ENCODE data around the gene GPR157.
"Not testable (repeated sequence)": the region's sequence is repeated elsewhere in the genome, so short reads cannot be mapped to it uniquely, and the experiment has no call there.

Gene GPR157, protein sequence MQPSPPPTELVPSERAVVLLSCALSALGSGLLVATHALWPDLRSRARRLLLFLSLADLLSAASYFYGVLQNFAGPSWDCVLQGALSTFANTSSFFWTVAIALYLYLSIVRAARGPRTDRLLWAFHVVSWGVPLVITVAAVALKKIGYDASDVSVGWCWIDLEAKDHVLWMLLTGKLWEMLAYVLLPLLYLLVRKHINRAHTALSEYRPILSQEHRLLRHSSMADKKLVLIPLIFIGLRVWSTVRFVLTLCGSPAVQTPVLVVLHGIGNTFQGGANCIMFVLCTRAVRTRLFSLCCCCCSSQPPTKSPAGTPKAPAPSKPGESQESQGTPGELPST

DNA sequence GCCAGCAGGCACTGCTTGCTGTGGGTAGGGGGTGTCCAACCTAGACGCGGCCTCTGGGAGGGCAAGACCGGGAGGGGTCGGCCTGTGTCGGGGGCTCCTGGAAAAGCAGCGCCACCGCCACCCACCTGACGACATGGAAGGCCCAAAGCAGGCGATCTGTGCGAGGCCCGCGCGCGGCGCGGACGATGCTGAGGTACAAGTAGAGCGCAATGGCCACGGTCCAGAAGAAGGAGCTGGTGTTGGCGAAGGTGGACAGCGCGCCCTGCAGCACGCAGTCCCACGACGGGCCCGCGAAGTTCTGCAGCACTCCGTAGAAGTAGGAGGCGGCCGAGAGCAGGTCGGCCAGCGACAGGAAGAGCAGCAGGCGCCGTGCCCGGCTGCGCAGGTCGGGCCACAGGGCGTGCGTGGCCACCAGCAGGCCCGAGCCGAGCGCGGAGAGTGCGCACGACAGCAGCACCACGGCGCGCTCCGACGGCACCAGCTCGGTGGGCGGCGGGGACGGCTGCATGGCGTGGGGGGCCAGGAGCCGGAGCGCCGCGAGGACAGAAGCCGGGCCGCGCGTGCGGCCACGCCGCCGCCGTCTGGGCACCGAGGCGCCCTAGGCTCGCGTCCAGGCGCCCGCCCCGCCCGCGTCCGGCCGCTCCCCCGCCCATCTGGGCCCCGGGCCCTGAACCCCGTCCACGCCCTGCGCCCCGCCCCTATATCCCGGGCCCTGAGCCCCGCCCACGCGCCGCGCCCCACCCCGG is at the start of gene GPR157:
Gene GPR157, minus strand, starts transcription at position 583 of the 746 bp plus-strand sequence. Its CDS starts 75 bp downstream, at position 508.
- DNase-seq = peak; percentile 77 to 84

DNA sequence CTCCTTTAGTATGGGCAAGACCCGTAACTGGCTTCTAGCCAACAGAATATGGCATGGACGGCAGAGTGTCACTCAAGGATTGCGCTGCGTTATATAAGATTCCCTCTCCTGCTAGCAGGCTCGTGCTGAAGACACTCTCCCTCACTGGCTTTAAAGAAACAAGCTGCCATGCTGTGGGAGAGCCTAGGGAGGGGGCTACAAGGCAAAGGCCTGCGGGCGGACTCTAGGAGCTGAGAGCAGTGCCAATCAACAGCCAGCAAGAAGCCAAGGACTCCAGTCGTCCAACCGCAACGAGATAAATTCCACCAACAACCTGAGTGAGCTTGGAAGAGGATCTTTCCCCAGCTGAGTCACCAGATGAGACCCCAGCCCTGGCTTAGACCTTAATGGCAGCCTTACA is 45.9 kb upstream of the GPR157 start:
- no peak for DNase-seq

DNA sequence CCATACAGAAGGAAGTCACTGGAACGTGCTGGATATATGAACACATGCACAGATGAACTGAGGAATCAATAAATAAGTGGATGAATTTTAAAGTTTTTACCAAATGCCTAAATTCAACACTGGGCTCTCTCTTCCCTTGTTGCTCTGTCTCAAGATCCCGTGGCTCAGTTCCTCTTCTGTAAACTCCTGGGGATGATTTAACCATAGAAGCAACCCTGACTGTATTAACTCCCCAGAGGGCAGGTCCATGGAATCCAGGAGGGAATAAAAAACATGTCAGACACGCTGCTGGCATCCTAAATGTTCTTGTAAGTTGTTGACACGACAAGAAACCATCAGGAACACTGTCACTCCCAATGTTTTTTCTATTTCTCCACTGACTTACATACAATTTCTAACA is 45.3 kb upstream of the GPR157 start:
- no peak for DNase-seq

DNA sequence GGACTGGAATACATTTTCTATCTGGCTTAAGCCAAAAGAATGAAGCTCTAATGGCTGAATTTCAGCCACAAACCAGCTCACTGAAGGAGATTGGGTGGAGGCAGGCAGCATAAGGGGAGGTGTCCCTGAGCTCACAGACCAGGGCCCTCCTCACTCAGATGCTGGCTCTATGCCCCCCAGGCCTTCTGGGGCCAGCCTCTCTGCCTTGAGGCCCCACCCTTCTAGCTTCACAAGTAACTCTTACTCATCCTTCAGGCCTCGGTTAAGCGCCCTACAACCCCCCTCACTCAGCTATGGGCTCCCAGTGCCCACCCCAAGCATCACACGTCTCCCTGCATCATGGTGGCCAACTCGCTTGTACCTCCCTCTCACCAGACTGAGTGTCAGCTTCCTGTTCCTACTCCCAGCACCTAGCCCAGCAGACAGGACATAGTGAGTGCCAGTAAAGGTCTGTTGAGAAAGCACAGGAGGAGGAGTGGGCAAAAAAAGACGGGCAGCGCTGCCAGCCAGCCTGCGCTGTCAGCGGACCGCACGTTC is 40.8 kb upstream of the GPR157 start:
- no peak for DNase-seq

DNA sequence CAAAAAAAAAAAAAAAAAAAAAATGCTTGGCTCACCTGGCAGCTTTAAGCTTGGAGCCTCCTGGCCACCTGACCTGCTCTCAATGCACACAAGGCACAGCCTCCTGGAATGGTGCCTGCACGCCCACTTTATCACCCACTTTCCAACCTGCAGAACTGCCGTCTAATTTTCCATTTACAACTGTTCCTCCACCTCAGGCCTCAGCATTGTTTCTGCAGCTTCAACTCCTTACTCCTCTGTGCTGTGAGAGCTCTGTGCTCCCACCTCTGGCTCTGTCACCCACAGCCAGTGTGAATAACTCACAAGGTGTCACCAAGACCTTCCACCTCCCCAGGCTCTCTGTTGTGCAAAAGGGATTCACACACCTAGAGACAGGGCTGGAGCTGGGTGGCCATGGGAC is 38.7 kb upstream of the GPR157 start:
- no peak for DNase-seq

DNA sequence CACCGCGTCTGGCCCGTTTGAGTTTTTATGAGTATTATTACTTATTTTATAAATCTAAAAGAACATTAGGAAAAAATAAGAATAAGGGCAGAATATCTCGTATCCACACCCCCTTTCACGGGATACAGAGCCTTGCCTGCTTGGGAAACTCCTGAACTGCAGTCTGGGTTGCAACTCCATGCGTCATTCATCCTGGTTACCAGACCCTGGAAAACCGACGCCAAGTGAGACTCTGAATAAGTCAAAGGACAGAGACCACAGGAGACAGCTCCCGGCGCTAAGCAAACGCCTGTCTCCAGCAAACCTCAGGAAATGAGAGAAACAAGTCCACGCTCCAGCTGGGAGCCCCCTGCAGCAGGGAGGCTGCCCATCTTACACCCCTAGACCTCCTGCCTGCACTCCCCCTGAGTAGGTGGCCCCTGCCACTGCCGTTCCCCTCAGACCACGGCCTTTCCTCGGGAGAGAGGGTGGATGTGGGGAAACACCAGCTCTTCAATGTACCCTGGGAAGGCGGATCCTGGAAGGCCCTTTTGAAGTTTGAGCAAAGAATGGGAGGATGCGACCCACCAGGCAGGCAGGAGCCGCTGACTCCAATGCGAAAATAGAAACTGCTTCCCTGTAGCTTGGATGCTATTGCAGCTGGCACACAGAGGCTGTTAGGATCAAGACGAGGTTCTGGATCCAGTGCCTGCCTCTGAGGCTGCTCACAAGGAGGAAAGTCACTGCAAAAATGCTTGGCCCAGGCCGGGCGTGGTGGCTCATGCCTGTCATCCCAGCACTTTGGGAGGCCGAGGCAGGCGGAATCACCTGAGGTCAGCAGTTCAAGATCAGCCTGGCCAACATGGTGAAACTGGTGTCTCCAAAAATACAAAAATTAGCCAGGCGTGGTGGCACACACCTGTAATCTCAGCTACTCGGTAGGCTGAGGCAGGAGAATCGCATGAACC is 37.7 kb upstream of the GPR157 start:
- no peak for DNase-seq

DNA sequence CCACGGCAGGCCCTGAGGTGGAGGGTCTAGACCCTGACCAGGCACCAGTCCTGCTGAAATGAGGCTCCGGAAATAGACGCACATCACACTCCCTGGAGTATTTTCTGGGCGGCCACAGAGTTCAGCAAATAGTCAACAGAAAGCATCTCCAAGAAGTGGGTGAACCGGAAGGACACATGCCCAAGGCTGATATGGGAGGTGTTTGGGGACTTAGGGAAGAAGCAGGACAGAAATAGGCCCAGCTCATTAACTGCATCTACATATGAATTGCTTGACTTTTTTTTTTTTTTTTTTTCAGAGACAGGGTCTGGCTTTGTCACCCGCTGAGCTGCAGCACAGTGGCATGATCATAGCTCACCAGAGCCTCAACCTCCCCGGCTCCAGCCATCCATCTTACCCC is 36.5 kb upstream of the GPR157 start:
- DNase-seq = no peak

DNA sequence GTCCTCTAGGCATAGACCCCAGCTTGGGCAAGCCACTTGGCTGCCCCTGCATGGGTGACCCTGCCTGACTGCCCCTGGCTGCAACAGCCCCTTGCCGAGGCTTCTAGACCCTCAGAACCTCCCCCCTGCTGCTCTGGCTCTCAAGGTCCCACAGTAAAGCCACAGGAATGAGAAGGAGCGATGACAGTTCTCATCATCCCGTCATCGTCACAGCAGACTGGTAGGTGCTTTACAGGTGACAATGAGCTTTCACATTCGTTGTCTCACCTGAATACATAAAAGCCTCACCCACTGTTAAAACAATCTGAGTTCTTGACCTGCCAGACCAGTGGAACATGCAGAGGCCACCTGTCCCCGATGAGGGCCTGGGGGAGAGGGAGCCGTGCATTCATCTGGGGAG is 36.0 kb upstream of the GPR157 start:
- DNase-seq = no peak

DNA sequence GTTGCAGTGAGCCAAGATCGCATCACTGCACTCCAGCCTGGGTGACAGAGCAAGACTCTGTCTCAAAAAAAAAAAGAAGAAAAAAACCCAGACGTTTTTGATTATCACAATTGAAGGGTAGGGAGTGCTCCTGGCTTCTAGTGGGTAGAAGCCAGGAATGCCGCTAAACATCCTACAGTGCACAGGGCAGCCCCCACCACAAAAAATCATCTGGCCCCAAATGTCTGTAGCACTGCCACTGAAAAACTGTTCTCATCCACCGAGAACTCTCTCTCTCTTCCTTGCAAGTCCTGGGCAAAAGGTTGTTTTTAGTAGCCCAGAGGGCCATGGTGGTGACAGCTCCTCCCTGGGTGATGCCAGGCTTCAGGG is 35.6 kb upstream of the GPR157 start:
- DNase-seq = no peak

DNA sequence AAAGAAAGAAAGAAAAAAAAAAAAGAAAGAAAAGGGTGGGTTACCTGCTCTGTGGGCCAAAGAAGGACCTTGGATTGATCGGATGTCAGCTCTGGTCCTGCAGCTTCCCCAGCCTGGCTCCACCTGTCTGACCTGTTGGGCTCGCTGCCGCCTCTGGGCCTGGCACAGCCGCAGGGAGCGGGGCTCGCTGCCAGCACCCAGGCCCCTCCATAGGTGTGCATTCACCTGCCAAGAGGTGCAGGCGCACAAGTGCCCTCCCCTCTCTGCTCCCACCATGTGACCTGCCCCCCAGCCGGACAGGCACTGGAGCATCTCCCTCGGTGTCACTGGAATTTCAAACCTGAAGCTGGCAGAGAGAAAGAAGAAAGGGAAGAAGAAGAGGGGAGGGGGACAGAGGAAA is 33.1 kb upstream of the GPR157 start:
- no peak for DNase-seq

DNA sequence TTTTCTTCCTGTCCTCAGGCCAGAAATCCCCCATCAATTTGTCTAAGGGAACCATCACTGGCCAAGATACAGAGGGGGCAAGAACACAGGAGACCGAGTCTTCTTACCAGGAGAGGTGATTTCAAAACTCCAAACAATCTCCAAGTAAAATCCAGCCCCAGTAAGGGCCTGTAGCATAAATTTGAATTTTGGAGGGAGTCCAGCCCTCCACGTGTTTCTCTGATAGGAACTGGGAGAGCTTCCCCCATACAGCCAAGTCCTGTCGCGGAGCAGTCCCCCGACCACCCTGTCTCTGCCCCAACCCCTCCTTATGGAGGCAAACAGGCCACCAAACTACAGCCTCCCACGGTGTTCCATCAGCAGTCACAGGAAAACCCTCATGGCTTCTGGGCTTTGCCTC is 32.4 kb upstream of the GPR157 start:
- DNase-seq = no peak

DNA sequence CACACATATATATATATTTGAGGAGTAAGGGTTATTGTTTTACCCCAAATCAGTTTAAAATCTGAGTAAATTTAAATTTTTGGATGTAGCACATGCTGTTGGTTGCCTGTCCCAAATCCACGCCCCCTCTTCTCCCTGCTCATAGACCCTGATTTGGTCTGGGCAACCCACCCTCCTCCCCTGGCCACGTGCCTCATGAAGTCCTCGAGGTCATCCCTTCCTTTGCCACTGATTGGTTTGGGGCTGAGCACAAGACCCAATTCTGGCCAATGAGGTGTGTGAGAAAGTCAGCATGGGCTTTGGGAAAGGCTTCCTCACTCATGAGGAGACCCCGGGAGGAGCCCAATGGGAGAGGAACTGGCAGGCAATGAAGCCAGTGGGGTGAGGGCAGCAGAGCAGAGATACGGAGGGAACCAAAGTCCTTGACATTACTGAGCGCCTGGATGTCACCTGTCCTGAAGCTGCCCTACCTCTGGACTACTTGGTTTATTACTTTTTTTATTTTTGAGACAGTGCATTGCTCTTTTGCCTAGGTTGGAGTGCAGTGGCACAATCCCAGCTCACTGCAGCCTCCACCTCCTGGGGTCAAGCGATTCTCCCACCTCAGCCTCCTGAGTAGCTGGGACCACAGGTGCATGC is 31.3 kb upstream of the GPR157 start:
- DNase-seq = no peak

DNA sequence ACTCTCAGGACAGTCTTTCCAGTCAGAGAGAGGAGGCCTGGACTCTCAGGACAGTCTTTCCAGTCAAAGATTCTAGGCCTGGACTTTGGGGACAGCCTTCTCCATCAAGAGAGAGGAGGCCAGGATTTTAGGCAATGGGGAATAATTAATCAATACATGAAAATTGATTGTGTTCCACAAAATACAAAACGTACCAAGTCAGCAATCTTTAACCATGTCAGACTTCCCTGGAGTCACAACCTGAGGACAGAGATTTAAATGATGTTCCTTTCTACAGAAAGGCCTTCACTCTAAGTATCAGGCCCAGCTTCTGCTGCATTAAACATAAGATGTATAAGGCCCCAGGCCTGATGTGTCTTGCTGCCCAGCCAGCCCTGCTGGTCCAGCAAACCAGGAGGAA is 27.0 kb upstream of the GPR157 start:
- DNase-seq = no peak

DNA sequence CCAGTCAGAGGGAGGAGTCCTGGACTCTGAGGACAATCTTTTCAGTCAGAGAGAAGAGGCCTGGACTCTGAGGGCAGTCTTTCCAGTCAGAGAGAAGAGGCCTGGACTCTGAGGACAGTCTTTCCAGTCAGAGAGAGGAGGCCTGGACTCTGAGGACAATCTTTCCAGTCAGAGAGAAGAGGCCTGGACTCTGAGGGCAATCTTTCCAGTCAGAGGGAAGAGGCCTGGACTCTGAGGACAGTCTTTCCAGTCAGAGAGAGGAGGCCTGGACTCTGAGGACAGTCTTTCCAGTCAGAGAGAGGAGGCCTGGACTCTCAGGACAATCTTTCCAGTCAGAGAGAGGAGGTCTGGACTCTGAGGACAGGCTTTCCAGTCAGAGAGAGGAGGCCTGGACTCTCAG is 26.5 kb upstream of the GPR157 start:
- DNase-seq = not testable (repeated sequence)

DNA sequence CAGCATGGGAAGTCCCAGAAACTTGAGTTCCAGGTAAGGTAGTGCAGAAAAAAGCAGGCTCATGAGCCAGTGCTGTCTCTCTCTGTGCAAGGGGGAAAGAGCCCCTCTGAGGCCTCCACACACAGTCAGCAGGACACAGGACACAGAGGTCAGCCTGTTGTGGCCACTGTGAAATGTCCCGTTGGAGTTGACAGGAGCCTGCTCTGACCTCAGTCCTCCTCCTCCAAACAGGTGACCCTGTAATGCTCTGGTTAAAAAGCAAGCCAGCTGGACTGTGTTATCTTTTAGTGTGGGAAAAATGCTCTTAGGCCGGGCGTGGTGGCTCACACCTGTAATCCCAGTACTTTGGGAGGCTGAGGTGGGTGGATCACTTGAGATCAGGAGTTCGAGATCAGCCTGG is 24.2 kb upstream of the GPR157 start:
- no peak for DNase-seq

DNA sequence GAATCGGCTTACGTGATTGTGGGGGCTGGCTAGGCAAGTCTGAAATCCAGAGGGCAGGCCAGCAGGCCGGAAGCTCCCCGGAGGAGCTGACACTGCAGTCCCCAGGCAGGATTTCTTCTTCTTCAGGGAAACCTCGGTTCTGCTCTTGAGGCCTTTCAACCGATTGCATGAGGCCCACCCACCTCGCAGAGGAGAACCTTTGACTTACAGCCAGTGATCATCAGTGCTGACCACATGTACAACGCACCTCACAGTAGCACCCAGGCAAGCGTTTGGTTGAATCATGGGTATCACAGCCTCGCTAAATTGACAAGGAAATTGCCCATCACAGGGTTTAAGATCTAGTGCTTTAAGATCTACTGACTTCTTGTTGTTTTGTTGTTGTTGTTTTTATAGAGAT is 23.6 kb upstream of the GPR157 start:
- no peak for DNase-seq

DNA sequence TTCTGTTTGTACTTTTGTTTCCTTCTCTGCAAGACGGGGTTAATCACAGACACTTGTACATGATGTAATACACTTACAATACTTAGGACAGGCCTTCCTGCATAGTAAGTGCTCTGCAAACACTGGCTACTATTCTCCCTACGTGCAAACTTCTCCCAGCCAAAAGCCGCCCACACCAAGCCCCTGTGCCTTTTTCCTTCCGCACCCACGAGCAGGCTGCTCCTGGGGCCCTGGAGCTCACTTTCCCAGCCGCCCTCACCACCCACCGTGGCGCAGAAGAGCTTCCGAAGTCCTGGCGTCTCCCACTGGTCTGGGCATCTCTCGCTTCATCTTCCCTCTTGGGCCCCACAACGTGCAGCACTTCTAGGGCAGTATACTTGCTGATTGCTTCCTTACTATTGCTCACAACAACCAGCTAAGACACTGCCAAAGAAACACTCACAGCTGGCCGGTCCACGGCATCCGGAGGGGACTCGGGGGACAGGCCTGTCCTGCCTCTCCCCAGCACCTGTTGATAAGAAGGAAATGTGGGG is 22.5 kb upstream of the GPR157 start:
- DNase-seq = no peak

DNA sequence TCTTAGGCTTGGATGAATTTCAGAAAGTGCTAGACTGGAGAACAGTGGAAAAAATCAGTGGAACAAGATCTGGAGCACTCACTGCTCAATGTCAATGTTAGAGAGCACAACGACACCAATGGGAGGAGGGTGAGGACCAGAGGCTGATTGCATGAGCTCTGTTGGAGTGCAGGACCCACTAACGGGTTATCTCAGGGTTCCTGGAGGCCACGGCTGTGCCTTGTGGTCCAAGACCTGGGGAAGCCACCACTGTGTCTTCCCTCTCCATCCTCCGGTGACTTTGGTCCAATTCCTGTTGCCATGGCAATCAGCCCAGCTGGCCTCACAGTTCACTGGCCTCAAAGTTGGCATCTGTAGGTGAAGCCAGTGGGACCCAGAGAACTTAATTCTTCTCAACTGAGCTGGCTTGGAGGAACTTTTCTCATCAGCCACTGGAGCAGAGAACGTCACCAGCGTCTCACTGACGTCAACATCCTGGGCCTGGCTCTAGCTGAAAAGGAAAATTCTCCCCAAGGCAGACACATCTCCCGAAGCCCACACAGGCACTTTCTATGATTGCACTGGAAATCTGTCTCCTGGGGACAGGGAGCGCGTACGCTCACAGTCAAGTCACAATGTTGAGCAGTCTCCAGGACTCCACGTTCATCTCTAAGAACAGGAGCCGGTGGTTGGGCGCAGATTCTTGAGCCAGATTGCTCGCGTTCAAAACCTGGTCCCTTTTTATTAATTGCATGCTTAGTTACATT is 21.9 kb upstream of the GPR157 start:
- no peak for DNase-seq

DNA sequence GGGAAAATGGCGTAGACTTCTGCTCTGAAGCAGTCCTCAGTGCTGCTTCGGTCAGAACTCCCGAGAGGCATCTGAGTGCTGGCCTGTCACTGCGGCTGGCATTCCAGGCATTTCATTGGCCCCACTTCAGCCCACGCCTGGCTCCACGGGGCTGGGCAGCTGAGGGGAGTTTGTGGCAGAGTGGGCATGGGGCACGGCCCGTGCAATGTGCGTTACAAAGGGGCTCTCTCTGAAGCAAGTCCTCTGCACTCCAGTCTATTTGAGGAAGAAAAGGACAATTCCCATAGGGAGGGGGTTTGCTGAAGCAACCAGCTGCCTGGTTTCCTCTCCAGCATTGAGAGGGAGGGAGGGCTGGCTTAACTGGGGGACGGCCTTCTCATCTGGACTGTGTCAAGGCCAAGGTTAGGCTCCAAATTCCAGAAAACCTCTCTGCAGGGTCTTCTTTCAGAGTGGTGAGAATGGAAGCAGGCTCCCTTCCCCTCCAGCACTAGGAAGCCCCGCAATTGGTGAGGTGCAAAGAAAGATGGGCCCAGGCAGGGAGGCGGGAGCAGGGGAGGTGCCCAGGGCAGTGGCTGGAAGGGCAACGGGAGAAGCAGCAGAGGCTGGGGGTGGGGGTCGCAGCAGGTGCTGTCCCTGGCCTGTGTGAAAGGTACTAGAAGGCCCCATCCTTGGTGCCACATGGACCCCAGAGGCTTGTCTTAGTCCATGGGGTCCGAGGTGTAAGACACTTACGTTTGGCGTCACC is 21.1 kb upstream of the GPR157 start:
- no peak for DNase-seq

DNA sequence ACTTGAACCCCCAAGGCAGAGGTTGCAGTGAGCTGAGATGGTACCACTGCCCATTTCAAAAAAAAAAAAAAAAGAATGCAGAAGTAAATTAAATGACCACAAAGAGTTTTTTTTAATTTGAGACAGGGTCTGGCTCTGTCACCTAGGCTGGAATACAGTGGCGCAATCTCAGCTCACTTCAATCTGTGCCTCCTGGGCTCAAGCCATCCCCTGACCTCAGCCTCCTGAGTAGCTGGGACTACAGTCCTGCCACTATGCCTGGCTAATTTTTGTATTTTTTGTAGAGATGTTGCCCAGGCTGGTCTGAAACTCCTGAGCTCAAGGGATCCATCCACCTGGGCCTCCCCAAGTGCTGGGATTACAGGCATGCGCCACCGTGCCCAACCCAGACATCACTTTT is 20.2 kb upstream of the GPR157 start:
- DNase-seq = no peak

DNA sequence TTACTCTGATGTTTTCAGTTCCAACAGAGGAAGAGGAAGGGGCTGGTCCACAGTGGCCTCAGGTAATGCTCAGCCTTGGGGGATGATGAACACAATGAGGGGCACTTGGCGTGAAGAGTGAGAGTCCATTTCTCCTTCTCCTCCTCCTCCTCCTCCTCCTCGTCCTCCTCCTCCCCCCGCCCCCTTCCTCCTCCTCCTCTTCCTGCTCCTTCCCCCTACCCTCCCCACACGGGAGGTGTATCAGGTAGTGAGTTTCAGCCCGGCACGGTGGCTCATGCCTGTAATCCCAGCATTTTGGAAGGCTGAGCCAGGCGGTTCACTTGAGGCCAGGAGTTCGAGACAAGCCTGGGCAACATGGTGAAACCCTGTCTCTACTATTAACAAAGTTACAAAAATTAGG is 17.3 kb upstream of the GPR157 start:
- no peak for DNase-seq

Data from CD4-positive, alpha-beta T cell treated with Interferon alpha-2 for 1 hour (primary cell).